ENCODE results near the gene CACHD1.

DNA sequence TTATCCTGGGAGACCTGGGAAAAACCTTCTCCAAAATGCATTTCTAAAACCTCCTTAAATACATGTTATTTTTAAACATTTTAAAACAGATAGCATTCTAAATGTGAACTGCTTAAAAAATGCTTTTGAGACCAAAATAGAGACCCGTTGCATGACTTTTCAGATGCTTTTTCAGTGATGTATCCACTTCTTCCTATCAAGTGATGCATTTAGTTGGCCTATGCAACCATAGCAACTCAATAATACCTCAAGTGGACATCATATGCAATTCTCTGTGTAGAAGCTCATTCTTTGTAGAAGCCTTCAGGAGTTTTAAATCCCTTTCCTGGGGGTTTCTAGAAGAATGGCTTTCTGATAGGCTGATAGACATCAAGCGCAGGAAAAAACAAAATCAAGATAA, 180.5 kb downstream of the CACHD1 start:
- no peak for TF ChIP-seq POLR2AphosphoS5 (IDR thresholded peaks at IDR 0.05)
- TF ChIP-seq POLR2A (IDR thresholded peaks at IDR 0.05), result no peak
- TF ChIP-seq, protein P1, sequence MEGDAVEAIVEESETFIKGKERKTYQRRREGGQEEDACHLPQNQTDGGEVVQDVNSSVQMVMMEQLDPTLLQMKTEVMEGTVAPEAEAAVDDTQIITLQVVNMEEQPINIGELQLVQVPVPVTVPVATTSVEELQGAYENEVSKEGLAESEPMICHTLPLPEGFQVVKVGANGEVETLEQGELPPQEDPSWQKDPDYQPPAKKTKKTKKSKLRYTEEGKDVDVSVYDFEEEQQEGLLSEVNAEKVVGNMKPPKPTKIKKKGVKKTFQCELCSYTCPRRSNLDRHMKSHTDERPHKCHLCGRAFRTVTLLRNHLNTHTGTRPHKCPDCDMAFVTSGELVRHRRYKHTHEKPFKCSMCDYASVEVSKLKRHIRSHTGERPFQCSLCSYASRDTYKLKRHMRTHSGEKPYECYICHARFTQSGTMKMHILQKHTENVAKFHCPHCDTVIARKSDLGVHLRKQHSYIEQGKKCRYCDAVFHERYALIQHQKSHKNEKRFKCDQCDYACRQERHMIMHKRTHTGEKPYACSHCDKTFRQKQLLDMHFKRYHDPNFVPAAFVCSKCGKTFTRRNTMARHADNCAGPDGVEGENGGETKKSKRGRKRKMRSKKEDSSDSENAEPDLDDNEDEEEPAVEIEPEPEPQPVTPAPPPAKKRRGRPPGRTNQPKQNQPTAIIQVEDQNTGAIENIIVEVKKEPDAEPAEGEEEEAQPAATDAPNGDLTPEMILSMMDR (IDR thresholded peaks at IDR 0.05 in 8 of 11, conservative IDR thresholded peaks at IDR 0.05 in 3 of 11), result no peak
